ENCODE measurements around the gene PTPN1.

PTPN1 gene

GRCh38 chr20:50558483-50558925 lies 48.3 kb downstream of the PTPN1 start:
- Histone ChIP-seq H3K9me3 (ENCODE audit: insufficient read depth, low read depth, low read length) (no peaks in the 10 kb centered on the region), H3K4me2 (ENCODE audit: low read depth, low read length, poor library complexity, severe bottlenecking) (no peak overlapping the region), H3K4me3 (ENCODE audit: low read length, poor library complexity, severe bottlenecking) (no peak overlapping the region), H3K27me3 (ENCODE audit: insufficient read depth, low read length, poor library complexity, severe bottlenecking) (no peaks in the 10 kb centered on the region), H3K9me2 (replicated peaks; ENCODE audit: low read depth, low read length) (no peaks in the 10 kb centered on the region), H3K9ac (ENCODE audit: low read depth, low read length, poor library complexity, severe bottlenecking) (no peak overlapping the region), H4K20me1 (ENCODE audit: insufficient read depth, low read length, poor library complexity, severe bottlenecking) (peaks cover 10% of the 10 kb centered on the region), H3K36me3 (ENCODE audit: insufficient read depth, low read length) (peaks cover 24% of the 10 kb centered on the region; the same call in 1 of the 2 replicates), H3K4me1 (ENCODE audit: insufficient read depth, low read length, poor library complexity, severe bottlenecking) (no peaks in the 10 kb centered on the region), H3K79me2 (ENCODE audit: insufficient read depth, low read length) (peaks cover 38% of the 10 kb centered on the region; the same call in 1 of the 2 replicates), H3F3A (ENCODE audit: low read depth) (no peaks in the 10 kb centered on the region), H2AFZ (ENCODE audit: low read length) (no peak overlapping the region)
- TF ChIP-seq, protein P1, sequence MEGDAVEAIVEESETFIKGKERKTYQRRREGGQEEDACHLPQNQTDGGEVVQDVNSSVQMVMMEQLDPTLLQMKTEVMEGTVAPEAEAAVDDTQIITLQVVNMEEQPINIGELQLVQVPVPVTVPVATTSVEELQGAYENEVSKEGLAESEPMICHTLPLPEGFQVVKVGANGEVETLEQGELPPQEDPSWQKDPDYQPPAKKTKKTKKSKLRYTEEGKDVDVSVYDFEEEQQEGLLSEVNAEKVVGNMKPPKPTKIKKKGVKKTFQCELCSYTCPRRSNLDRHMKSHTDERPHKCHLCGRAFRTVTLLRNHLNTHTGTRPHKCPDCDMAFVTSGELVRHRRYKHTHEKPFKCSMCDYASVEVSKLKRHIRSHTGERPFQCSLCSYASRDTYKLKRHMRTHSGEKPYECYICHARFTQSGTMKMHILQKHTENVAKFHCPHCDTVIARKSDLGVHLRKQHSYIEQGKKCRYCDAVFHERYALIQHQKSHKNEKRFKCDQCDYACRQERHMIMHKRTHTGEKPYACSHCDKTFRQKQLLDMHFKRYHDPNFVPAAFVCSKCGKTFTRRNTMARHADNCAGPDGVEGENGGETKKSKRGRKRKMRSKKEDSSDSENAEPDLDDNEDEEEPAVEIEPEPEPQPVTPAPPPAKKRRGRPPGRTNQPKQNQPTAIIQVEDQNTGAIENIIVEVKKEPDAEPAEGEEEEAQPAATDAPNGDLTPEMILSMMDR (conservative IDR thresholded peaks at IDR 0.05; ENCODE audit: low read length) = no peak
- no peak for TF ChIP-seq EZH2phosphoT487 (IDR thresholded peaks at IDR 0.05; ENCODE audit: borderline replicate concordance)

DNA sequence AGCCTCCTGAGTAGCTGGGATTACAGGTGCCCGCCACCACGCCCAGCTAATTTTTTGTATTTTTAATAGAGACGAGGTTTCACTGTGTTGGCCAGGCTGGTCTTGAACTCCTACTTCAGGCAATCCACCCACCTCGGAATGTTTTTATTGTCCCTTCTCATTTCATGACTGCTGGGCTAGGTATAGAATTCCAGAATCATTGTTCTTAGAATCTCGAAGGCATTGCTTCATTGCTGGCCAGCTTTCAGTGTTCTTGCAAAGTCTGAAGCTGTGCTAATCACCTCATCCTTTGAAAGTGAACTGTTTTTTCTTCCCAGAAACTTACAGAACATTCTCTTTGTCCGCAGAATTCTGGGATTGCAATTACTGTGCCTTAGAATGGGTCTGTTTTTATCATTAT lies 49.0 kb downstream of the PTPN1 start:
- Histone ChIP-seq H3K9me2 (replicated peaks; ENCODE audit: low read depth, low read length) (no peaks in the 10 kb centered on the region), H2AFZ (ENCODE audit: low read length) (no peak overlapping the region), H3F3A (ENCODE audit: low read depth) (no peaks in the 10 kb centered on the region), H3K4me2 (ENCODE audit: low read depth, low read length, poor library complexity, severe bottlenecking) (no peak overlapping the region), H4K20me1 (ENCODE audit: insufficient read depth, low read length, poor library complexity, severe bottlenecking) (peaks cover 10% of the 10 kb centered on the region), H3K9me3 (ENCODE audit: insufficient read depth, low read depth, low read length) (no peaks in the 10 kb centered on the region), H3K4me1 (ENCODE audit: insufficient read depth, low read length, poor library complexity, severe bottlenecking) (no peaks in the 10 kb centered on the region), H3K9ac (ENCODE audit: low read depth, low read length, poor library complexity, severe bottlenecking) (no peak overlapping the region), H3K36me3 (ENCODE audit: insufficient read depth, low read length) (peaks cover 27% of the 10 kb centered on the region; the same call in 1 of the 2 replicates), H3K79me2 (ENCODE audit: insufficient read depth, low read length) (peaks cover 35% of the 10 kb centered on the region; the same call in 1 of the 2 replicates), H3K4me3 (ENCODE audit: low read length, poor library complexity, severe bottlenecking) (no peak overlapping the region), H3K27me3 (ENCODE audit: insufficient read depth, low read length, poor library complexity, severe bottlenecking) (no peaks in the 10 kb centered on the region)
- TF ChIP-seq, protein P1 (conservative IDR thresholded peaks at IDR 0.05; ENCODE audit: low read length) = no peak
- TF ChIP-seq EZH2phosphoT487 (IDR thresholded peaks at IDR 0.05; ENCODE audit: borderline replicate concordance) = no peak

GRCh38 chr20:50559856-50560638 lies 49.9 kb downstream of the PTPN1 start:
- Histone ChIP-seq H3K79me2 (ENCODE audit: insufficient read depth, low read length) (peaks cover 35% of the 10 kb centered on the region; the same call in 1 of the 2 replicates), H3K9me2 (replicated peaks; ENCODE audit: low read depth, low read length) (no peaks in the 10 kb centered on the region), H4K20me1 (ENCODE audit: insufficient read depth, low read length, poor library complexity, severe bottlenecking) (peaks cover 4% of the 10 kb centered on the region), H3K4me1 (ENCODE audit: insufficient read depth, low read length, poor library complexity, severe bottlenecking) (no peaks in the 10 kb centered on the region), H3K9me3 (ENCODE audit: insufficient read depth, low read depth, low read length) (no peaks in the 10 kb centered on the region), H2AFZ (ENCODE audit: low read length) (no peak overlapping the region), H3K4me3 (ENCODE audit: low read length, poor library complexity, severe bottlenecking) (no peak overlapping the region), H3K4me2 (ENCODE audit: low read depth, low read length, poor library complexity, severe bottlenecking) (no peak overlapping the region), H3K9ac (ENCODE audit: low read depth, low read length, poor library complexity, severe bottlenecking) (no peak overlapping the region), H3K36me3 (ENCODE audit: insufficient read depth, low read length) (peaks cover 34% of the 10 kb centered on the region; the same call in 1 of the 2 replicates), H3F3A (ENCODE audit: low read depth) (no peaks in the 10 kb centered on the region), H3K27me3 (ENCODE audit: insufficient read depth, low read length, poor library complexity, severe bottlenecking) (no peaks in the 10 kb centered on the region)
- TF ChIP-seq, protein P1 (conservative IDR thresholded peaks at IDR 0.05; ENCODE audit: low read length) = no peak
- TF ChIP-seq EZH2phosphoT487 (IDR thresholded peaks at IDR 0.05; ENCODE audit: borderline replicate concordance) = no peak
